GM12878 (cell line): ENCODE results near the gene CMTM1. TPM values are rescaled to one million over a fixed set of nuclear protein-coding genes. Genes with fewer than 3 reads are reported as not detected.

Experiments
- BCL3 ChIP-seq: IDR thresholded peaks from 2 replicates; pipeline ENCODE4 v1.6.1; 2011; ENCODE audit warnings: borderline replicate concordance, low read depth, mild to moderate bottlenecking, moderate library complexity, low read length; ENCODE audit not compliant: insufficient read depth, poor library complexity, severe bottlenecking
- CBFB ChIP-seq: IDR thresholded peaks from 2 replicates; pipeline ENCODE4 v1.6.1; 2016; ENCODE audit warnings: antibody characterized with exemption, low read depth
- CHD2 ChIP-seq: IDR thresholded peaks from 2 replicates; pipeline ENCODE4 v1.6.1; 2011; ENCODE audit warnings: low read depth, low read length, improper control_type of control experiment, borderline replicate concordance
- CUX1 ChIP-seq: IDR thresholded peaks from 2 replicates; pipeline ENCODE4 v1.6.1; 2012; ENCODE audit warnings: improper control_type of control experiment, low read depth, low read length; ENCODE audit not compliant: insufficient replicate concordance
- EGR1 ChIP-seq, 2 experiments: IDR thresholded peaks; 1 replicate in 1 of 2; 2 replicates in 1 of 2; pipeline ENCODE4 v1.6.1; 2011 to 2012; ENCODE audit warnings: low read depth in 2 of 2, low read length in 2 of 2, borderline replicate concordance in 1 of 2, mild to moderate bottlenecking in 1 of 2, moderate library complexity in 1 of 2
- EZH2 ChIP-seq: IDR thresholded peaks from 2 replicates; pipeline ENCODE4 v1.6.1; 2012; ENCODE audit warnings: low read depth, mild to moderate bottlenecking, control low read depth, inconsistent platforms, low read length, borderline replicate concordance; ENCODE audit not compliant: control insufficient read depth
- HCFC1 ChIP-seq: fragments of 150-350 bp; IDR thresholded peaks from 2 replicates; pipeline ENCODE4 v1.6.1; 2014; ENCODE audit warnings: low read length
- IRF3 ChIP-seq: fragments of 450-650 bp; IDR thresholded peaks from 2 replicates; pipeline ENCODE4 v1.6.1; 2014; ENCODE audit warnings: mild to moderate bottlenecking
- NBN ChIP-seq: fragments of 450-650 bp; IDR thresholded peaks from 2 replicates; pipeline ENCODE4 v1.6.1; 2016
- NR2C2 ChIP-seq: IDR thresholded peaks from 2 replicates; pipeline ENCODE4 v1.6.1; 2011; ENCODE audit warnings: borderline replicate concordance, low read depth; ENCODE audit not compliant: control insufficient read depth, insufficient read length
- PBX3 ChIP-seq: IDR thresholded peaks from 2 replicates; pipeline ENCODE4 v1.6.1; 2011; ENCODE audit warnings: mild to moderate bottlenecking, low read depth, low read length, moderate library complexity; ENCODE audit not compliant: insufficient replicate concordance
- RELA ChIP-seq: fragments of 450-650 bp; IDR thresholded peaks from 2 replicates; pipeline ENCODE4 v1.8.0; 2014; ENCODE audit warnings: borderline replicate concordance; ENCODE audit not compliant: partially characterized antibody
- SIX5 ChIP-seq: IDR thresholded peaks from 2 replicates; pipeline ENCODE4 v1.6.1; 2011; ENCODE audit warnings: mild to moderate bottlenecking, low read depth, low read length, moderate library complexity; ENCODE audit not compliant: severe bottlenecking
- SMC3 ChIP-seq: IDR thresholded peaks from 2 replicates; pipeline ENCODE4 v1.6.1; 2011; ENCODE audit warnings: low read length, improper control_type of control experiment, borderline replicate concordance
- SPI1 ChIP-seq: IDR thresholded peaks from 2 replicates; pipeline ENCODE4 v1.6.1; 2011; ENCODE audit warnings: low read depth, mild to moderate bottlenecking, low read length, moderate library complexity, borderline replicate concordance; ENCODE audit not compliant: insufficient read depth
- TCF12 ChIP-seq: IDR thresholded peaks from 2 replicates; pipeline ENCODE4 v1.6.1; 2011; ENCODE audit warnings: low read depth, mild to moderate bottlenecking, low read length
- ZBTB33 ChIP-seq: fragments of 450-650 bp; IDR thresholded peaks from 2 replicates; pipeline ENCODE4 v1.6.1; 2017; ENCODE audit warnings: mild to moderate bottlenecking
- ZNF274 ChIP-seq: IDR thresholded peaks from one replicate; pipeline ENCODE4 v1.8.0; 2011; ENCODE audit not compliant: insufficient read length, insufficient read depth
- polyA plus RNA-seq, 11 experiments: library from polyadenylated mRNA; depleted of rRNA in 4 of 11; unstranded in 6 of 11; stranded (reverse) in 5 of 11; fragments of >200 nt; fragmentation: Nextera tagmentation in 4 of 11; fragmentation: Illumina TruSeq in 1 of 11; extraction: Ambion mirVana in 4 of 11; extraction: Trizol in 1 of 11; gene quantifications; 1 replicate in 1 of 11; 2 replicates in 10 of 11; pipeline versions ENCODE4 v1.2.1 to v1.2.3, GENCODE V29; 2011 to 2016; ENCODE audit warnings: inconsistent platforms in 2 of 11, missing spikeins in 2 of 11, low read depth in 1 of 11
- total RNA-seq, 4 experiments: library from RNA; depleted of rRNA in 3 of 4; stranded (reverse); fragments of >200 nt in 3 of 4; fragmentation: Illumina TruSeq in 1 of 4; extraction: Trizol in 1 of 4; gene quantifications; 2 replicates each; pipeline versions ENCODE4 v1.2.1 to v1.2.3, GENCODE V29; 2013 to 2021

CMTM1 gene
- total and polyA plus RNA-seq, 10 of the 15 experiments (the other 5 are each of a cell fraction or from before 2014, with no cell fraction given) = 0.09 to 3.0 (median 1.4) TPM; not detected in 2

GRCh38 chr16:66524601-66525164 is 41.6 kb upstream of the CMTM1 start (continued):
- TF ChIP-seq EZH2 (no peak), BCL3 (peak; percentile 84), CUX1 (peak; percentile 62), CBFB (peak; percentile 96), TCF12 (peak; percentile 52; the same call in 1 of the 2 replicates), SIX5 (no peak), NR2C2 (no peak), EGR1 (IDR thresholded peaks at IDR 0.05; ENCODE audit: borderline replicate concordance in 1 of 2, low read depth in 2 of 2, low read length in 2 of 2) (peak in 1 of 2 experiments; percentile 46; a peak in 1 of 3 replicates), CHD2 (peak; percentile 58), PBX3 (no peak), HCFC1 (0 out of 2 replicates have a peak, but pooled peaks have one; percentile 30), ZBTB33 (no peak), NBN (peak; percentile 85; the same call in 1 of the 2 replicates), SMC3 (no peak; the same call in 1 of the 2 replicates), SPI1 (peak; percentile 100), IRF3 (no peak), RELA (peak; percentile 57), ZNF274 (no peak)
